ENCODE measurements around the gene ARRDC3. TPM values are rescaled to one million over a fixed set of nuclear protein-coding genes. Genes with fewer than 3 reads are reported as not detected.
"Not testable (repeated sequence)": the region's sequence is repeated elsewhere in the genome, so short reads cannot be mapped to it uniquely, and the experiment has no call there.

ARRDC3 gene
- total RNA-seq, 1 donor from 2014 or later = 20.1 TPM

DNA sequence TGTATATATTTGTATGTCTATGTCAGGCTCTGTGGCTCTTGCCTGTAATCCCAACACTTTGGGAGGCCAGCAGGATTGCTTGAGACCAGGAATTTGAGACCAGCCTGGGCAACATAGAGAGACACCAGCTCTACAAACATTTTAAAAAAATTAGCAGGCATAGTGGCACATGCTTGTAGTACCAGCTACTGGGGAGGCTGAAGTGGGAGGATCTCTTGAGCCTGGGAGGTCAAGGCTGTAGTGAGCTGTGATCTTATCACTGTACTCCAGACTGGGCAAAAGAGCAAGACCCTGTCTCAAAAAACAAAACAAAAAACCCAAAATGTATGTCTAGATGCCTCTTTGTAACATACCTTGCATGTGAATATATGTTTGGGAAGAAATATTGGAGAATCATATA lies 15.8 kb downstream of the ARRDC3 start:
- DNase-seq (ENCODE audit: low spot score) = no peak
- intact Hi-C loops (cut with DNase I) = no loop called here

DNA sequence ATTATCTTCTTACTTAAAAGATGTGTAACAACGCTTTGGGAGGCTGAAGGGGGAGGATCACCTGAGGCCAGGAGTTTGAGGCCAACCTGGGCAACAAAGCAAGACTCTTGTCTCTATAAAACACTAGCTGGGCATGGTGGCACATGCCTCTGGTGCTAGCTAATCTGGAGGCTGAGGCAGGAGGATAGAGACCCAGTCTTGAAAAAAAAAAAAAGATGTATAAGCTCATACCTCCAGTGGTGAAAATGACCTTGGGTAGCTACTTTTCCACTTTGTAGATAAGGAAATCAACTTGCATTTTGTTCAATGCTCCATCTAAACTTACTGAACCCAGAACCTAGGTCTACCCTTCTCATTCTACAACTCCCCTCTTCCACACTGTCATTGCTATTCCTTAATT lies 16.6 kb downstream of the ARRDC3 start:
- intact Hi-C loops (cut with DNase I) = no loop called here
- no peak for DNase-seq (ENCODE audit: low spot score)

DNA sequence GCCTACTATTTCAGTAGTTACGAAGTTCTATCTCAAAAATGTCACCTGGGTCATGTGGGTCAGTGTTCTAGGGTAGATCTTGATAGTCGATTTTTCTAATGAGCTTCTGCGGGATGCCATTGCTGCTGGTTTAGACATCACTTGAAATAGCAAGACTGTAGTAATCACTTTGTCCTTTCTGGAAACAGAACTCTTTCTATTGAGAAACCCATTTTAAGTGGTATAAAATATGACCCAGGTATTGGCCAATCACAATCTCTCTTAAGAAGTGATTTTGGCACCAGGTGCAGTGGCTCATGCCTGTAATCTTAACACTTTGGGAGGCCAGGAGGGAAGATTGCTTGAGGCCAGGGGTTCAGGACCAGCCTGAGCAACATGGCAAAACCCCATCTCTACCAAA lies 17.6 kb downstream of the ARRDC3 start:
- intact Hi-C loops (cut with DNase I) = no loop called here
- no peak for DNase-seq (ENCODE audit: low spot score)

DNA sequence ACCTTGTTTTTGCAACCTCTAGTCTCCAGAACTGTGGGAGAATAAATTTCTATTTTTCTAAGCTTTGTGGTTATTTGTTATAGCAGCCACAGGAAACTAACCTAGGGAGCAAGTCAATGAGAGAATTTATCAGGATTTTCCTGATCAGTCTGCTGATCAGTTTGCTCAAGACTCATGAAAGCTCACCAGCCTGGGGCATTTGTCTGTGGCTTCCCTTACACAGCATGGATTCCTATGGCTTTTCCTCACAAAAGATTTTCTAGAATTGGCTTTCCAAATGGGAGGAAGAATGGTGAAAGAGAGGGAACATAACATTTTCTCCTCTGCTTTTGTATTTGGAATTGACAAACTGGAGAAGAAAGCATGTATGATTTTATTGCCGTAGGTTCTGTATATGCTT lies 20.2 kb downstream of the ARRDC3 start:
- intact Hi-C loops (cut with DNase I) = no loop called here
- DNase-seq (ENCODE audit: low spot score) = no peak

DNA sequence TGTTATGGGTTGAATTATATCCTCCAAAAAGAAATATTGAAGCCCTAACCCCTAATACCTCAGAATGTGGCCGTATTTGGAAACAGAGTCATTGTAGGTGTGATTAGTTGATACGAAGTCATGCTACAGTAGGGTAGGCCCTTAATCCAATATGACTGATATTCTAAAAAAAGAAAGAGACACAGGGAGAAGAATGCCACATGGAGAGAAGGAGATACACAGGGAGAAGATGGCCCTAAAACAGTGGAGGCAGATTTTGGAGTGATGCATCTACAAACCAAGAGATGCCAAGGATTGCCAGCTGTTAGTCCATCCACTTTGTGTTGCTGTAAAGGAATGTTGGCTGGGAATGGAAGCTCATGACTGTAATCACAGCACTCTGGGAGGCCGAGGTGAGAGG lies 21.3 kb downstream of the ARRDC3 start:
- intact Hi-C loops (cut with DNase I) = no loop called here
- no peak for DNase-seq (ENCODE audit: low spot score)

DNA sequence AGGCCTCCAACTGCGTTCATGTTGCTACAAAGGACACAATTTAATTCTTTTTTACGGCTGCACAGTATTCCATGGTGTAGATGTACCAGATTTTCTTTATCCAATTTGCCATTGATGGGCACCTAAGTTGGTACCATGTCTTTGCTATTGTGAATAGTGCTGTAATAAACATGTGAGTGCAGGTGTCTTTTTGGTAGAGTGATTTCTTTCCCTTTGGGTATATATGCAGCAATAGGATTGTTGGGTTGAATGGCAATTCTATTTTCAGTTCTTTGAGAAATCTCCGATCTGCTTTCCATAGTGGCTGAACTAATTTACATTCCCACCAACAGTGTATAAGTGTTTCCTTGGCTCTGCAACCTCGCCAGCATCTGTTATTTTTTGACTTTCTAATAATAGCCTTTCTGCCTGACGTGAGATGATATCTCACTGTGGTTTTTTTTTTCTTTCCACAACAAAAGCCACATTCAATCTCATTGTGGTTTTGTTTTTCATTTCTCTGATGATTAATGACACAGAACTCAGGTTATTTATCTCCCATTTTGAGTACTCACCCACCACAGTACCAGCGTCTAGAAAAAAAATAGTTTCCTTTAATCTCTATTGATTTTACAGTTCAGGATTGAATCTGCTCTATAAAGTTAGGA lies 21.9 kb downstream of the ARRDC3 start:
- intact Hi-C loops (cut with DNase I) = no loop called here
- no peak for DNase-seq (ENCODE audit: low spot score)

DNA sequence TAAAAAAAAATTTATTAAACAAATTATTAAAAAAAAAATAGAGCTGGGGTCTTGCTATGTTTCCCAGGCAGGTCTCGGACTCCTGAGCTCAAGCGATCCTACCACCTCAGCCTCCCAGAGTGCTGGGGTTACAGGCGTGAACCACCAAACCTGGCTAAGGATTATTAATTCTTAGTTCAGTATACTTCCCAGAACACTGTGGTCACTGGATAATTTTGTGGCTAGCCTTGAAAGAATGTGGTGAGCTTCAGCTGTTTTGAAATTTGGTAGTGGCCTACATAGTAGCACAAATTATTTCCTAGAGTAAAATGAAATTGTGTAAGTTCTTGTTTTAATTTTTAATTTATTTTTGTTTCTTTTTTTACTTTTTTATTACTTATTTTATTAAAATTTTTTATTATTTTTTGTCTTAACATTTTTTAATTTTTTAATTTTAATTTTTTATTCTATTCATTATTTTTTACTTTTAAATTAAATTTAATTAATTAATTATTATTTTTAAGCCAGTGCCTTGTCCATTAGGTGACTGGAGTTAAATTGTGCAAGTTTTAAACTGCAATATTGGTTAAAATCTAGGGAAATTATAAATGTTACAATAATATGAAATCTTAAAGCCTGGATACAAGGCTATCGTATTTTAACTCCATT lies 23.0 kb downstream of the ARRDC3 start:
- DNase-seq (ENCODE audit: low spot score) = no peak
- intact Hi-C loops (cut with DNase I) = no loop called here

DNA sequence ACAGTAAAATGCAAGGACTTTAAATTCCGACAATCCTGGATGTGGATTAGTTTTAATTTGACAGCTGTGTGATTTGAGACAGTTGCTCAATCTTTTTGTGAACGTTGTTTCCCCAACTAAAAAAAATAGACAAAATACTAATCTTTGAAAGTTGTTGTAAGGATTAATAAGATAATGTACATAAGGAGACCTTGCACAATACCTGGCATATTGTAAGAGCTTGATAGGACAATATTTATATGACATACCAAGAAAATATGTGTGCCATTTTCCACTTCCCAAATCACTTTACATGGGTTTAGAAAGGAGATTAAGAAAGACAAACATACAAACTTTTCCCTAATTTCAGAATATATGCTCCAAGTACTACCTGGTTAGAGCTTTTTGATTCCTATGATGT lies 25.3 kb downstream of the ARRDC3 start:
- intact Hi-C loops (cut with DNase I) = no loop called here
- DNase-seq (ENCODE audit: low spot score) = no peak

DNA sequence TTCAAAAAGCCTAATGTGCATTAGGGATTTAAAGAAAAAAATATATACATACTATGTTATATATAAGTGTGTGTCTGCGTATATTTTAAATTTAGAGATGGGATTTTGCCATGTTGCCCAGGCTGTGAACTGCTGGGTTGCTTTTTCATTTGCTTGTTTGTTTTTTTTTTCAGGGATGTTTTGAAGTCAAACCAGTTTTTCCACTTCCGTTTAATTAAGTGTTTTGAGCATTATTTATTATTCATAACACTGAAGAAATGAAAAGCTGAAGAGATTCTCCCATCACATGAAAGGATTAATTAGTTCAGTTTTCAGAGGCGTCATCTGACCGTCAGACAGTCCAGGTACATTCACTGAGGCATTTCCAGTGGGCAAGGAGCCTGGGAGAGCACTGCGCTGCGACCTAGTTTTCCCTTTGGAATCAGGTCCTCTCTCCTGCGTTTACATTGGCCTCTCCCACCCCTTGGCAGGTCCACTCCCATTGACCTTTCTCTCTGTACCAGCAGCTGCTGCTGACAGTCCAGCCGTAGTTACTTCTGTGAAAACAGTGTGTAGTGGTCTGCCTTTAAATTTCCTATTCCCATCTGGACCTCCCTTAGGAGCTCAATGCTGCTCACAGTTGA lies 26.0 kb downstream of the ARRDC3 start:
- intact Hi-C loops (cut with DNase I) = no loop called here

DNA sequence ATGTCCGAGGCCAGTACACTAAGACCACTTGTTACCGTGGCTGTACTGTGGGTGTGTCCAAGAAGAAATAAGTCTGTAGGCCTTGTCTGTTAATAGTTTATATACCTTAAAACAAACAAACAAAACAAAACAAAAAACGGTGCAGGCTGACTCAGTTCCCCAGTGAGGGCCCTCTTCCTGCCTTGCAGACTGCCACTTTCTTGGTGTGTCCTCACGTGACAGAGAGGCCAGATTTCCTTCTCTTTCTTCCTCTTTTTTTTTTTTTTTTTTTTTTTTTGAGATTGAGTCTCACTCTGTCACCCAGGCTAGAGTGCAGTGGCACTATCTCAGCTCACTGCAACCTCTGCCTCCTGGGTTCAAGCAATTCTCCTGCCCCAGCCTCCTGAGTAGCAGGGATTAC lies 28.2 kb downstream of the ARRDC3 start:
- DNase-seq (ENCODE audit: low spot score); intact Hi-C loops (cut with DNase I): not testable (repeated sequence)

More for the DNA sequence above, 26.0 kb downstream of the ARRDC3 start:
- no peak for DNase-seq (ENCODE audit: low spot score)

DNA sequence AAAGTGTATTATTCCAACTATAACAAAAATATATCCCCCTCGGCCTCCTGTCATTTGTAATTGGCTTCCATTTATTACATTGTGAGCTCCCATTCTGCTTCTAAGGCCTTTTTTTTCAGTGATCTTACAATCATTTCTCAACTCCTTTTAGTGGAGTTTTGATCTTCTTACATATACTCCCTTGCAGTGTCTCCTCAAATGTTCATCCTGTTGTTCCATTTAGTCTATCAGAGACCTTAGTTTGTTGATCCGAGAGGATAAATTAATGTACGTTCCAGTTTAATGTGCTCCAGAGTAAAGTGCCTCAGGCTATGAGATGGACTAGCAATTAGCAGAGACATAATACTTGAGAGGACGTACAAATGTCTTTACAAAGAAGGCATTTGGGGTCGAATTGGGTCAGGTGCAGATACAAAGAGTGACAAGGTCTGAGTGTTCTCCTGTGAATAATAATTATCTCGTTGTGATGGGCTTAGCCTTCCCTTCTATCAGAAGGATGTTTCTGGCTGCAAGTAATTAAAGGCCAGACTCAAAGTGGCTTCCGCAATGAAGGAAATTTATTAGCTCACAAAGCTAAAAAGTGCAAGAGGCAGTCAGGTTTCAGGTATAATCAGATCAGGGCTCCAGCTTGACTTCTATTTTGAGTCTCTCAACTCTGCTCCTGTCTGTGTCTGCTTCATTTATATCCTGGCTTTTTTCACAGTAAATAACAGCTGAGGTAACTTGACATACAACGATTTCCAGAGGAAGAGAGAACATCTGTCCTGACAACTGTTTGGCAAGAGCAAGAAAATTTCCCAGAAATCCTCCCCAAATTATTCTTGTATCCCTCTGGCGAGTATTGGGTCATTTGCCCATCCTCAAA lies 30.1 kb downstream of the ARRDC3 start:
- DNase-seq (ENCODE audit: low spot score) = no peak
- intact Hi-C loops (cut with DNase I) = no loop called here

DNA sequence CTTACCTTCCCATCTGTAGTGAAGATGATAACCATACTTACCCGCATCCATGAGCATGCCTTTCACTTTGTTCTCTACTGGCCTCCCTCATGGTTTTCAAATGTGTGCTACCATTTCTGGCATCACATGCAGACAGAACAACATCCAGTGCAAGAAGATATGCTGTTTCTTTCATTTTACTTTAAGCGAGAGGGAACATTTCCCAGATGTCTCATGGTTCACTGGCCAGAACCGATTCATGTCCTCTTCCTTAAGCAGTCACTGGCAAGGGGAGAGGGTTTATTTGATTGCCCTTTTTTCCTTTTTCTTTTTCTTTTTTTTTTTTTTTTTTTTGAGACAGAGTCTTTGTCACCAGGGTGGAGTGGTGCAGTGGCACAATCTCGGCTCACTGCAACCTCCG lies 37.7 kb downstream of the ARRDC3 start:
- intact Hi-C loops (cut with DNase I) = no loop called here
- DNase-seq (ENCODE audit: low spot score) = no peak

DNA sequence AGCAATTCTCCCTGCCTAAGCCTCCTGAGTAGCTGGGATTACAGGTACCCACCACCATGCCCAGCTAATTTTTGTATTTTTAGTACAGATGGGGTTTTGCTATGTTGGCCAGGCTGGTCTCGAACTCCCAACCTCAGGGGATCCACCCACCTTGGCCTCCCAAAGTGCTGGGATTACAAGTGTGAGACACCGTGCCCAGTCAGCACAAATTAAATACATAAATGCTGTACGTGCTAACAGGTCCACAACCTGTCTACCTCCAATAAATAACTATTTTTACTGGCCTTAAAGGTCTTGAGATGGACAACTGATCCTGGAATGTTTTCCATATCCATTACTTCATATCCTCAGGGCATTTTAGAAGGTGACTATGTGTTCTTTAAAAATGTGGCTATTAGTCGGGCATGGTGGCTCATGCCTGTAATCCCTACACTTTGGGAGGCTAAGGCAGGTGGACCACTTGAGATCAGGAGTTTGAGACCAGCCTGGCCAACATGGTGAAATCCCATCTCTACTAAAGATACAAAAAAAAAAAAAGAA lies 38.4 kb downstream of the ARRDC3 start:
- DNase-seq (ENCODE audit: low spot score); intact Hi-C loops (cut with DNase I): not testable (repeated sequence)

DNA sequence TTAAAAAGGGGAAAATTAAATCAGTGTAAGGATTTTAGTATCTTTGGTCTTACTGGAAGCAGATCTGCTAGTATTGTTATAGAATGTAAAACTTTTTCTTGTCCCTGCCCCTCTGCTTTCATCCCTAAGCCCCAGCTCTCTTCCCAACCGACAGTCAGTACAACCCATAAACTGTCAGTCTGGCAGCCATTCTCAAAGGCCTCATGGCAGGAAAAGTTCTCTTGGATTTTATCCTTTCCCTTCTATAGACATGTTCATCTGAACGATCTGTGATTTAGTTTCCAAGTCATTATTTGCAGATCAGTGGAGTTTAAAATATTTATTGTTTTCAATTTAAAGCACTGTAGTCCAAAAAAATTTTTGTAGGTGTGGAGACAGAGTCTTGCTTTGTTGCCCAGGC lies 39.2 kb downstream of the ARRDC3 start:
- intact Hi-C loops (cut with DNase I) = no loop called here
- DNase-seq (ENCODE audit: low spot score) = no peak

DNA sequence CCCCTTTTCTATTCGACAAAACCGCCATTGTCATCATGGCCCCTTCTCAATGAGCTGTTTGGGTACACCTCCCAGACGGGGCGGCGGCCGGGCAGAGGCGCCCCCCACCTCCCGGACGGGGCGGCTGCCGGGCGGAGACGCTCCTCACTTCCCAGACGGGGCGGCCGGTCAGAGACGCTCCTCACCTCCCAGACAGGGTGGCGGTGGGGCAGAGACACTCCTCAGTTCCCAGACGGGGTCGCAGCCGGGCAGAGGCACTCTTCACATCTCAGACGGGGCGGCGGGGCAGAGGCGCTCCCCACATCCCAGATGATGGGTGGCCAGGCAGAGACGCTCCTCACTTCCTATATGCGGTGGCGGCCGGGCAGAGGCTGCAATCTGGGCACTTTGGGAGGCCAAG lies 40.2 kb downstream of the ARRDC3 start:
- intact Hi-C loops (cut with DNase I); DNase-seq (ENCODE audit: low spot score): not testable (repeated sequence)

DNA sequence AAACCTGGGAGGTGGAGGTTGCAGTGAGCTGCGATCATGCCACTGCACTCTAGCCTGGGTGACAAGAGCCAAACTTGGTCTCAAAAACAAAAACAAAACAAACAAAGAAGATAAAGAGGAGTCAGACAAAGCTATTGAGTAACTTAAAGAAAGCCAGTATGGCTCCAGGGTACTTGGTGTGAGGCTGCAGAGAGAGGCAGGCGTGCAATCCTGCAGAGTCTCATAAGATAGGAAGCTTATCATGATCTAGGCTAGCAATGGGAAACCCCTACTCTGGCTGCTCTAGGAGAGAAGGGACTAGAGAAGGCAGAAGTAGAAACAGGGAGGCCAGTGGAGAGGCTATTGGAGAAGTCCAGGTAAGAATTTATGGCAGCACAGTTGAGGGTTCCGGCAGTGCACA lies 42.0 kb downstream of the ARRDC3 start:
- intact Hi-C loops (cut with DNase I) = no loop called here
- no peak for DNase-seq (ENCODE audit: low spot score)

DNA sequence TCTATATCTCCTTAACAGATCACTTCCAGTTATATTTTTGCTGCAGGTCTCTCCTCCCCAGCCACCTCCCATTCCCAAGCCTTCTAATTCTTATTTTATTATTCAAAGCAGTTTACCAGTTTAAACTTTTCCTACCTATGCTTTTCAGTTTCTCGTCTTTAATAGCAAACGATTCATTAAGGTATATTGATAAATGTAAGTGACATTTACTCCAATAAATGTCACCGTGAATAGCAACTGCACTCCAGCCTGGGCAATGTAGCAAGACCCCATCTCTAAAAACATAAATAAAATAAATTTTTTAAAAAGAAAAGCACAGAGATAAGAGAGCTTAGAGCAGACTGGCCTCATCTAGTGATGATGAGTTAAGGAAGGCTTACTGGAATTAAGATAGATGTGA lies 42.6 kb downstream of the ARRDC3 start:
- intact Hi-C loops (cut with DNase I) = no loop called here
- DNase-seq (ENCODE audit: low spot score) = no peak

DNA sequence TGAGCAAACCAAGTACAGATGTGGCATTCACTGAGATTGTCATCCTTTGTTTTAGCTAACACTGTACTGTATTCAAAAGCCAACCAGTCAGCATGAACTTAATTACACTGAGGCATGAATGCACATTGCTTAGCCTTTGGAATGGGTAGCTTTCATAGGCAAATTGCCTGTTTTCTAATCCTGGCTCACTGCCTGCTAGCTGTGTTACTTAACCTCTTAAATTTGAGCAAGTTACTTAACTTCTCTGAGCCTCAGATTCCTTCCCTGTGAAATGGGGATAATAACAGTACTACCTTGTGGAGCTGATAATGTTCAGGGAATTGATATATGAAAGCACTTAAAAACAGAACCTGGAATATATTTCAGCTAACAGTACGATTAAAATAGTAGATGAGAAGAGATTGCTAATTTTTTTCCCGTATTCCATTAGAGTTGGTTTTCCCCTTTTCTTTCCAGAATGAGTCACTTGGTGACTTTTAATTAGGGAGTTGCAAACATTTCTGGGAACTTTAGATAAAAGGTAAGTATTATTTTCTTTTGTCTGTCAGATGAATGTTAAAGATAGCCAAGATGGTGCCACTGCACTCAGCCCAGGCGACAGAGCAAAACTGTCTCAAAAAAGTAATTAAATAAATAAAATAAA lies 43.9 kb downstream of the ARRDC3 start:
- intact Hi-C loops (cut with DNase I) = no loop called here
- DNase-seq (ENCODE audit: low spot score) = no peak

DNA sequence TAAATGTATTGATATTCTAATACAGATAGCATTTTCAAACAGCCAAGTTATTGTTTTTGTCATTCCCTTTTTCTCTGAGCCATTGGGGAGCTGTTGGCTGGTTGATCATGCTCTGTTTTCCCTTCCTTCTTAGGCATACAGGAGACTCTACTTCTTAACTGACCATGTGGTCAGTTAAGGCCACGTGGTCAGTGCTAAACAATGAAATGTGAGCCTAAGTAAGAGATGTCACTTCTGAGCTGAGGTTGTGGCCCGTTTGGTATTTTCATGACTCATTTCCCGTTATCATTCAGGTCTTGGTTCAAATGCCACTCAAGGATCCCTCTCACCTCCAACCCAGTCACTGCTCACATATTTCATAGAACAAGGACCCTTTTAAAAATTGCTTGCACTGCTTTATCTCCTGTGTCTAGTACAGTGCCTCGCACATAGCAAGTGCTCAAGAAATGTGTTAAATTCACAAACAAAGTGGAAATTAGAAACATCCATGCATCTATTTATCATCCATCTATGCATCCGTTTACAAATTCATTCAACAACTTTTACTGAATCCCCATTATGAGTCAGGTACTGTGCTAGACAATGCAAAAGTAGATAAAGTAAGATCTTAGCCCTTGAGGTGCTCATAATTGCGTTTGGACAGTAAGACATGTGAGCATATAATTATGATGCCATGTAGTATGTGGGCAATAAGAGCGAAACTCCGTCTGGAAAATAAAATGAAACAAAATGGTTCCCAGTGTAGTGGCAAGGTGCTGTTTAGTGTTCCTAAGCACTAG lies 50.7 kb downstream of the ARRDC3 start:
- no peak for DNase-seq (ENCODE audit: low spot score)
- intact Hi-C loops (cut with DNase I) = no loop called here
